CD4-positive, alpha-beta T cell treated with Interleukin-17A for 1 hour (primary cell): ENCODE results near the gene HHIPL1.

Experiments used
- DNase-seq: peaks from one replicate; pipeline ENCODE4 v3.0.0-alpha.2; 2020

Gene HHIPL1

GRCh38 chr14:99678198-99678597, 33.3 kb downstream of the HHIPL1 start:
- DNase-seq: no peak

DNA sequence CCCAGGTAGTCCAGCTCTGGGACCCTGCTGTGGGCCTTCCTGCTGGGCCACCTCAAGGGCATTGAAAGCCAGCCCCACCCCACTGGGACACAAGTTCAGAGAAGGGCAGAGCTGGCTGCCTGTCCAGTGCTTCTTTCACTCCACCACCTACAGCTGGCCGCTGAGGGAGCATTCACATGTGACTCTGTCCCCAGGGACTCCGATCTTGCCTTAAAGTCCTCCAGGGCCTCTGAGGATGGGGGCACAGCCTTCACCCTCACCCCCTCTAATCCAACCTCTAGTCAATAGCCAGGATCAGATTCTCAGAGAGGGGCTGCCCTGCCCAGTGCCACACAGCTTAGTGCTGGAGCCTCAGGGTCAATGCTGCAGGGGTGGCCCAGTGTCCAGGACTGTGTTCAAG, 34.2 kb downstream of the HHIPL1 start:
- DNase-seq: no peak

DNA sequence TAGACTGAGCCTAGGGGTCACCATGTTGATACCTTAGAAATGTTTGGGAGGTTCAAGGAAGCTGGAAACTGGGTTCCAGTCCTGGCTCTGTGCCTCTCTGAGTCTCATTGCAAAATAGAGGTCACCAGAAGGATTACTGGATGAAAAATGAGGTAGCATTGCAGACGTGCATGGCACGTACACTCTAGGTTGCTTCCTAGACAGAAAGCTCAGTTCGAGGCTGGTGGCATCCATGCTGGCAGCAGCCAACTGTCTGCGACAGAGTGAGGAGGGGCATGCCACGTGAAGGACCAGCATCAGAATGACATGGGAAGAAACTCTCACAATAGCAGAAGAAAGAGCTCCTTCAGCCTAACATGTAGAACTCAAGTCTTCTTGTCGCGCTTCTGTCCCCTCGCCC, 34.6 kb downstream of the HHIPL1 start:
- DNase-seq: no peak

GRCh38 chr14:99679996-99680395, 35.1 kb downstream of the HHIPL1 start:
- DNase-seq: no peak

- DNase-seq: no peak
These were observed 36.3 kb downstream of the HHIPL1 start for GRCh38 chr14:99681101-99681831.

GRCh38 chr14:99681832-99682148, 36.9 kb downstream of the HHIPL1 start:
- no peak for DNase-seq

DNA sequence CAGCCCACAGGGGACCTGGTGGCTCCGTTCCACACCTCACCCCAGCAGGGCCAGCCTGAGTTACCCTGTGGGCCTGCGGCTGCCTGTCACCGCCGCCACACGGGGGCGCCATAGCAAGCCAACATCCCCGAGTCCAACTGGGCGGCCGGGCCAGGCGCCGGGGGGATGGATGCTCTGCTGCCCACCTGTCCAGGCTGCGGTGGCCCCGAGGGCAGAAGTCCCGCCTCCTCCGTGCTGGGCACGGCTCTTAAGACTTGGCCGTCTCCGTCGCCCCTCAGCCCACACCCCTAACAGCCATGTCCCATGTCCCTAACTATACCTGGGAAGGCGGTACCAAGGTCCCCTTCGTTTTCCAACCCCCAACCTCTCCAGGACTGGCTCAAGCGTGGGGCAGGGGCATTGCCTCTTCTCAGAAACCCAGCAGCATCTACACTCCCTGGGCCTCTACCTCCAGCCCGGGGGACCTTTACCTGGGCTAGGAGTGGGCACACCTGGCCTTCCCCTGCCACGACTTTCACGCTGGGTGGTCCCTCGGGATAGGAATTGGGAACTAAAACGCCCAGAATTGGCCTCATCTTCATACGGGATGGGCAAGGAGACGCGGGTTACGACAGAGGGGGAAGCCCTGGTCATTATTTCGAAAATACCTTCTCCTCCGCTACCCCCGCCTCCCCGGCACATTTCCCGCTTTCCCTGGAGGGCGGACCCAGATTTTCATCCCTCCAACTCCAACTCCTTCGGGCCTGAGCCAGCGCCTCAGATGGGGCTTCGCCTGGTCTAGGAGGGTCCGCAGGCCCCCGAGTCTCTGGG, 38.1 kb downstream of the HHIPL1 start:
- DNase-seq: peak; percentile 82

DNA sequence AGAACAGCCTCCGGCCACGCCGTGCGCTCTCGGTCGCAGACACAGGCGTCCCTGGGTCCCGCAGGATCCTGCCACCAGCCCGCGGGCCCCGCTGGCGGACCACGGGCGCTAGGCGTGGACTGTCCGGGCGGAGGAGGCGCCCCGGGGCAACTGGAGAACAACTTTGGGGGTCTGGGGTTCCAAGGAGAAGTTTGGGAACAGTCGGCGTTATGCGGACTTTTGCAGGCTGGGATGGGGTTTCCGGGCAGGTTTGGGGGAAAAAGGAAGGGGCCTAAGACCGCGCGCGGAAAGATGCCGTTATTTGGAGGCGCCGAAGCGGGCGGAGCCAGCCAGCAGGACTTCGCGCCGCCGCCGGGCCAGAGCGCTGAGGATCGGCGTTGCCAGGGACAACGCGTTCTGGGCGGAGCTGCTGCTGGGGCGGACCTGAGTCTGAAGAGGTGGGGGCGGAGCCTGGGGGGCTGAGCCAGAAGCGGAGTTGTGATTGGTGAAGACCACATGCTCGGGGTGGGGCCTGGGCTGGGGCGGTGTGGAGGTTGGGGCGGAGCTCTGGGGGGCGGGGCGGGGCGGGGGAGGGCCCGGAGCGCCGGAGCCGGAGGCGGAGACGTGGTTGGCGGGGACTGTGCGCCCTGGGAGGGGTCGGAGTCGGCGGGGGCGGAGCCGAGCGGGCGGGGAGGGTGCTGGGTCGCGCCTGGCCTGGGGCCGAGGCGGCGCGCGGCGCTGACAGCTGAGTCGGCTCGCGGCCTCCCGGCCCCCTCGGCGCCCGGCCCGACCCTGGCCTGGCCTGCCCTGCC, 38.9 kb downstream of the HHIPL1 start, which contains the start of gene CYP46A1:
Gene CYP46A1 (plus strand): TSS at position 680 of the 791 bp plus-strand sequence. CDS start 120 bp downstream, outside the sequence.
- DNase-seq: peak; percentile 99

DNA sequence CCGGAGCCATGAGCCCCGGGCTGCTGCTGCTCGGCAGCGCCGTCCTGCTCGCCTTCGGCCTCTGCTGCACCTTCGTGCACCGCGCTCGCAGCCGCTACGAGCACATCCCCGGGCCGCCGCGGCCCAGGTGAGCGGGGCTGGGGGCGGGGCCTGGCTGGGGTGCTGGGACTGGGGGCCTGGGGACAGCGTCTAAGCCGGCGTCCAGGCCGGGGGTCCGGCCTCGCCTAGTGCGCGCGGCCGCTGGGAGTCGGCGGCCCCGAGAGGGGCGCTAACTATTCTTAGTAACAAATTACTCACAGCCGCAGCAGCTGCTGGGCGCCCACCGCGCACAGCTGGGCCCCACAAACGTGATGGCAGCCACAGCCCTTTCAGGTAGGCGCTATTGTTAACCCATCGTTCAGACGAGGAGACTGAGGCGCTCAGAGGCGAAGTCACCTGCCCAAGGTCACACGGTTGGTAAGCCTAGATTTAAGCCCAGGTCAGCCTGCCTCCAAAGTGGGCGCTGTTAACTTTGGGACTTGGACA, 39.5 kb downstream of the HHIPL1 start:
- no peak for DNase-seq

- no peak for DNase-seq
These were observed 40.2 kb downstream of the HHIPL1 start for GRCh38 chr14:99685151-99685591.

- DNase-seq: no peak
These were observed 40.7 kb downstream of the HHIPL1 start for GRCh38 chr14:99685596-99685995.

- DNase-seq: no peak
These were observed 41.8 kb downstream of the HHIPL1 start for GRCh38 chr14:99686557-99687283.

- peak; percentile 51 for DNase-seq
These were observed 42.6 kb downstream of the HHIPL1 start for GRCh38 chr14:99687284-99688209.

DNA sequence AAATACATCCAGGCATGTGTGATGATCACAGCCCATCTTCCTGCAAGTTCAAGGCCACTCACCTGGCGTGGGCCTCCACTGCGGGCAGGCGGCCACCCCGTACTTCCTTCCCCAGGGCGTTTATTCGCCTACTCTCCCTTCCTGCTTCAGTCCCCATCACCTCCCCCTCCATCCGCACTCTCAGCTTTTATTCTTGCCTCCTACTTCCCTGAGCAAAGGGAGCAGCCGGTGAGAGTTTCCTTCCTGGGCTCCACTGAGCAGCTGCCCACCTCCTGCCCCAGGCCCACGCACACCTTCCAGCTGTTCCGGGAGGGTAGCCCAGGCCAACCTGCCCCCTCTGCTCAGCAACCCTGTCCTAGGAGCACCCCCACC, 43.3 kb downstream of the HHIPL1 start:
- no peak for DNase-seq

DNA sequence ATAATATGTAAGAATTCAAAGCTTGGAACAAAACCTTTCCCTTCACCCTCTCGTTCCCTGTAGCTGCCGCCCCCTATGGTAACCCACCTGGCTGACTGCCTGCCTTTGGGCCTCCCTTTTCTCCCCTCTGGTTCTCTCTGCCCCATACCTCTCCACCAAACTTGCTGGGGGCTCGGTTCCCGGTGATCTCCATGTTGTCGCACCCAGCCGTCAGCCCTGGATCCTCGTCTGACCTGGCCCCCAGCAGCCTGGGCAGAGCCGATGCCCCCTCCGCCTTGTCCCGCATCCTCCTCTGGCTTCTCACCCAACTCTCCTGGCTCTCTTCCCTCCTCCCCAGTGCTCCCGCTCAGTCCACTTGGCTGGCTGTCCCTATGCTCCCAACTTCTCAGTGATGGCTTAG, 43.7 kb downstream of the HHIPL1 start:
- DNase-seq: no peak

- no peak for DNase-seq
These were observed 44.6 kb downstream of the HHIPL1 start for GRCh38 chr14:99689266-99690236.

GRCh38 chr14:99690636-99691035, 45.7 kb downstream of the HHIPL1 start:
- DNase-seq: no peak

DNA sequence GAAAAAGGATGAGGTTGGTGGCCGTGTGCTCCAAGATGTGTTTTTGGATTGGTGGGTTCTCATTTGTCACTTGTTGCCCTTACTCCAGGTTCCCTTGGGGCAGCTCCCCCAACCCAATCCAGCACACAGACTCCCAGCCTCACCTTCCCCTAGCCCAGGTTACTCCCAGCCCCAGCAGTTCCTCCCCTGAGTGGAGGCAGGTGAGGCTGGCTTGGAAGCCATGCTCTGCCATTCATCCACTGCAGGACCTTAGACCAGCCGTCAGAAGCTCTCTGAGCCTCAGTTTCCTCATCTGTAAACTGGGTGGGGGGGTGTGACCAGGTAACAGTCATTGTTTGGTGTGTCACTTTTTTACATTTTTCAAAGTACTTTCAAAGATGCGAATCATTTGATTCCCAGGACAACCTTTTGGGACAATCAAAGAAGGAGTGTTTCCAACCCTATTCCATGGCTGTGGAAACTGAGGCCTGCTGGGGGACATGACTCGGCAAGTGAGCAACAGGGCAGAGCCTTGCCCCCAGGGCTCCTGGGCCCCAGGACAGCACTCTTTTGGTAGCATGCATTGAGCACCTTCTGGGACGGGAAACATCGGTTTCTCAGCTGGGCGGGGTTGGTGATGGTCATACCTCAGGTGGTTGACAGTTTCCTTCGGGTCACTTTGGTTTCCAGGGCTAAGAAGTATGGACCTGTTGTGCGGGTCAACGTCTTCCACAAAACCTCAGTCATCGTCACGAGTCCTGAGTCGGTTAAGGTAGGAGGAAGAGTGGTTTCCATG, 46.4 kb downstream of the HHIPL1 start:
- DNase-seq: no peak

GRCh38 chr14:99693918-99694317, 49.0 kb downstream of the HHIPL1 start:
- no peak for DNase-seq
